AML-193 (cell line): ENCODE results near the gene CACNA1D.

ENCODE experiments used
- DNase-seq, 2 experiments: peaks; one replicate each; lab custom pipeline; 2025; lab: John Stamatoyannopoulos, UW

Gene CACNA1D

DNA sequence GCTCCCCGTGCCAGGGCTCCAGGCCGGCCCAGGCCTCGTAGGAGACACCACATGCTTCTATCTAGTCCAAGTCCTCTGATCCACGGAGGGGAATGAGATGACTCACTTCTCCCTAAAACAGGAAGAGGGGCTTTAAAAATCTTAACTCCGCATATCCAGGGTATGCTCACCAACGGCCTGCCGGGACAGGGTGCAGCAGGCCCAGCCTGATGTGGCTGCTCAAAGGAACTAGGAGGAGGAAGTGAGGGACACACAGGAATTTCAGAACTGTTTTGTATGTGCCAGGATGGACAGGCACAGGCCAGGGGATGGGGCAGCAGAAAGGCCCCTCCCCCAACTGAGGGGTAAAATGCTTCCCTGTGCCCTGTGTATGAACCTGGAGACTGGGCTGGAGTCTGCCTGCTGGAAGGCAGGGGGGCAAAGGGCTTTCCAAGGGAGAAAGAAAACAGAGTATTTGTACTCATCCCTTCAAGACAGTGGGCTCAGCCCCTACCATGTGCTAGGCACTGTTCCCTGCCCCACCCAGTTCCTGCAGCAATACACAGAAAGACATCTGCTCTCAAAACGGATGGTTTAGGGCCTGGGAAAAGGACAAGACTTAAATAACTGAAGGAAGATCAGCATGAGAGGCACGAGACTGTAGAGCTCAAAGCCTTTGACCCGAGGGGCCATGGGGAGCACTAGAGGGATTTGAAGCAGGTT lies 329.7 kb downstream of the CACNA1D start:
- no peak for DNase-seq

GRCh38 chr3:53824795-53825194 lies 330.4 kb downstream of the CACNA1D start:
- DNase-seq = no peak

GRCh38 chr3:53826048-53826447 lies 331.6 kb downstream of the CACNA1D start:
- DNase-seq = no peak

- no peak for DNase-seq
These were observed 334.2 kb downstream of the CACNA1D start for GRCh38 chr3:53828581-53828980.

DNA sequence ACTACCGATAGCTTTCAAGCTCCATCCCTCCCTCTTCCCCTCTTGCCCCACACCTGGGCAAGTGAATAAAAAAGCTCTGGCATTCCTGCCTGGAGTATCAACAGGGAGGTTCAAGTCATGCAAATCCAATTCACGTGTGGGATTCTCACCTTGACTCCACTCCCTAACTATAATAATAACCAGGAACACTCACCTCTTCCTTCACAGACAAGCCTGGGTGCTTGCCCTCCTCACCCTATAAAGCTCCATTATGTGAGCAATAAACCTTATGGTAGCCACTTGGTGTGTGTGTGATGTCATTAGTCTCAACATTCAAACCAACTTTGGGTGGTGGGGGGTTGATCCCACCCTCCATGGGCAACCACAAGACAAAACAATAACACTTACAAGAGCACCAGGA lies 335.2 kb downstream of the CACNA1D start:
- no peak for DNase-seq

- no peak for DNase-seq
These were observed 336.5 kb downstream of the CACNA1D start for GRCh38 chr3:53830944-53831343.

DNA sequence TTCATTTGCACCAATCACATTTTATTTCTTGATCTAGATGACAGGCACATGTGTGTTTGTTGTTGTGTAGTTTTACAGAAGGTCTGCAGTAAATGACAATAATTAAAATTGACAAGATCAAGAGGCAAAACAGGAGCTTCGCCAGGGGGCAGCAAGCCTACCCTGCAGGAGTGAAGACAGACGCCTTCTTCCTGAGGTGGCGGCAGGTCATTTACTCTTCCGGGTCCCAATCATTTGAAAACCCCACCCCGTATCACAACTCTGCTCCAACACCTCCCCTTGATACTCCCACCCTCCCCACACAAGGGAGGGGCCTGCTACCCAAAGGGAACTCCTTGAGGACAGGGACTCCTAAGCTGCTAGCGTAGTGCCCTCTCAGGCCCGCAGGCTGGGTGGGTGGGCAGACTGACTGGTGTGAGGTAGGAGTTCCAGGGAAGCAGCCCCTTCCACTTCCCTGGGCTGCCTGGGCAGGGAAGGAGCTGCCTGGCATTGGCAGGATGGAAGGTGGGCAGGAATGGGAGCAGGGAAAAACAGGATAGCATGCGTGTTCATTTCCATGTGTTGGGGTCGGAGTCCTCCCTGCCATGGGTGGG lies 338.7 kb downstream of the CACNA1D start:
- DNase-seq = no peak

DNA sequence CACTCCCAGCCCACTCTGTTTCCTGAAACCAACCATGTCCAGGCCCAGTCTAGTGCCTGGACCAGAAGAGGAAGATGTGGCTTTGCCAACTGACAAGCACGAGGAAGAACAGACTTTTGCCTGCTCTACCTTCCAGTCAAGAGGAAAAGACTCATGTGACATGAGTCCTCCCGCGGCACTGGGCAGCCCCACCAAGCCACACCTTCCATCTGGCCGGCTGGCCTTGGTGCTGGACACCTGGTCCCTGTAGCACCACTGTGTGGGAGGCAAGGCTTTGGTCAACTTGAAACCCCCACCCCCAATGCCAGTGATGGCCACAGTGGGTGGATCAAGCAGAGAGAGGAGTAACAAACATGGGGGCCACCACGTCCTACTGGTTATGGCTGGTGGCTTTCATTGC lies 339.3 kb downstream of the CACNA1D start:
- DNase-seq = no peak

GRCh38 chr3:53834429-53835095 lies 340.2 kb downstream of the CACNA1D start:
- peak; percentile 14 to 35 for DNase-seq

DNA sequence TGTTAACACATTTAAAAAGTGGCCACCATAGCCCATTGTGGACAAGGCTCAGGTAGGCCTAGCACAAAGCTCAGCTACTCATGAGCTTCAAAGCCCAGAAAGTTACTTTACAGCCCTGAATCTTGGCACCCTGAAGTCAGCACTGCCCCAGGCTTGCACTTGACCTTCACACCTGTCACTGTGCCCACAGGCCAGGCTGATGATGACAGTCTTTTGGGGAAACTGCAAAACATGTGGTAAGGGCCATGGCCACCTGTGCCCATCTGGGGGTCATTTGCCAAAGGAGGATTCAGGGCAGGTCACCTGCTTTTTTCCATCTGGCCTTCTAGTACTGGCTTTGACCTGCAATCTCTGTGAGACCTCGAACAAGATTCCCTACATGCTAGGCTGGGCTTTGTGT lies 340.8 kb downstream of the CACNA1D start:
- no peak for DNase-seq

DNA sequence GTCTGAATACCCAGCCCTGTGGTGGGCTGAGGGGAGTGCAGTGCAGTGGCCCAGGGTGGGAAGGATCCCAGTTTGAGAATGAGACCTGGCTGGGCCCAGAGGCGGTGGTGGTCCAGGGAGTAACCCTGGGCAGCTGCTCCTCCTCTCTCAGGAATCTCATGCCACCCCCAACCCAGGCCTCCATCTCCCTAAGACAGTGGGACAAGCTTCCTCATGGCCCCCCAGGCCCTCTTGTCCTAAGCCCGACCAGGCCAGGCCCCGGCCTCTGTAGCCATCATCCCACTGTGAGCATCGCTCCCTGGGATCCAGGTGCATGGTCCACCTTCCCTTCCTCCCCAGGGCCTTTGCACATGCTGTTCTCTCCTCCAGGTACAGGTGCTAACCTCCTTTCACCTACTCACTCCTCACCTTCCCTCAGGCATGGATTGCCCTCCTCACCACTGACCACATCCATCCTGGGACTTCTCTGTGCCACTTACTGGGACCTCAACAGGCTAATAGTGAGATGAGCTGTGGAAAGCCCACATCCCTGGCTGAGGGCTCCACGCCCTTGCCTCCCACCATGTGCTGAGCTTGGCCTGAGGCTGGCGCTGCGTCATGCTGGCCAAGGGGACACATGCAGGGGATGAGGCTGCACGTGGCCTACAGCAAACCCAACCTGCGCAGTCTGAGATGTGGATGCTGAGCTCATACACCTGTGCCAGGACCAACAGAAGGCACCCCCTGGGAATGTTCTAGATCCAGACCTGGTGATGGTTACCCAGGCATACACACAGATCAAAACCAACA lies 341.9 kb downstream of the CACNA1D start:
- no peak for DNase-seq

DNA sequence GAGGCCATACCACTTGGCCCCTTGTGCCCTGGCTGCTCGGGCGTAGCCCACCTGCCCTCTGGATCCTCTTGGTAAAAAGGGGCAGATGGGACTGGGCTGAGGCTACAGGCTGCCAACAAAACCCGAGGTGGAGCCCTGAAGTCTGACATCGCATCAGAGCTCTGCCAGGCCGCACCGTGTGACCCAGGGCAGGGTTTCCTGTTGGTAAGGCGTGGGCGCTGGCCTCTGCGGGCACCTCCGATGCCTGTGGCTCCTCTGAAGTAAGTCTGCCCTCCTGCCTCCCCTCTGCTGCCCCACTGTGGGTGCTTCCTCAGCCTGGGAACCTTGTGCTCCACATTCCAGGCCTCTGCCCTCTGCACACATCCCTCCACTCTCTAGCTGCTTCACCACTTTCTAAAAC lies 342.9 kb downstream of the CACNA1D start:
- DNase-seq = no peak

DNA sequence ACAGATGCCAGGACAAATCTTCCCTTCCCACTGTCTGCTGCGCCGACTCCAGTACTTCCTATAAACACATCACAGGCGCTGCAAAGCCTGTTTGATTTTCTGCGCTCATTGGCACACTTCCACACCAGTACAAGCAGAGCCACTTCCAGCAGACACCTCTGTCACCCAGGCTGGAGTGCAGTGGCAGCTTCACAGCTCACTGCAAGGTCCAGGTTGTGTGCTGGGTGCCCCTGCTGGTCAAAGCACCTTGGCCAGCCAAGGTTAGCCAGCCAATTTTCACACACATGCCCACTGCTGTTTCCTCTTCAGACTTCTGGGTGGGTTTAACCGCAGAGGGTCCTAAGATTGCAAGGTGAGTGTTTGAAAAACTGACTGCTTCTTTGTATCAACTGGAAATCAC lies 346.9 kb downstream of the CACNA1D start:
- DNase-seq = no peak

GRCh38 chr3:53842436-53843194 lies 348.2 kb downstream of the CACNA1D start:
- DNase-seq = no peak

- DNase-seq = no peak
These were observed 349.1 kb downstream of the CACNA1D start for GRCh38 chr3:53843195-53844177.

- no peak for DNase-seq
These were observed 350.1 kb downstream of the CACNA1D start for GRCh38 chr3:53844262-53845102.

DNA sequence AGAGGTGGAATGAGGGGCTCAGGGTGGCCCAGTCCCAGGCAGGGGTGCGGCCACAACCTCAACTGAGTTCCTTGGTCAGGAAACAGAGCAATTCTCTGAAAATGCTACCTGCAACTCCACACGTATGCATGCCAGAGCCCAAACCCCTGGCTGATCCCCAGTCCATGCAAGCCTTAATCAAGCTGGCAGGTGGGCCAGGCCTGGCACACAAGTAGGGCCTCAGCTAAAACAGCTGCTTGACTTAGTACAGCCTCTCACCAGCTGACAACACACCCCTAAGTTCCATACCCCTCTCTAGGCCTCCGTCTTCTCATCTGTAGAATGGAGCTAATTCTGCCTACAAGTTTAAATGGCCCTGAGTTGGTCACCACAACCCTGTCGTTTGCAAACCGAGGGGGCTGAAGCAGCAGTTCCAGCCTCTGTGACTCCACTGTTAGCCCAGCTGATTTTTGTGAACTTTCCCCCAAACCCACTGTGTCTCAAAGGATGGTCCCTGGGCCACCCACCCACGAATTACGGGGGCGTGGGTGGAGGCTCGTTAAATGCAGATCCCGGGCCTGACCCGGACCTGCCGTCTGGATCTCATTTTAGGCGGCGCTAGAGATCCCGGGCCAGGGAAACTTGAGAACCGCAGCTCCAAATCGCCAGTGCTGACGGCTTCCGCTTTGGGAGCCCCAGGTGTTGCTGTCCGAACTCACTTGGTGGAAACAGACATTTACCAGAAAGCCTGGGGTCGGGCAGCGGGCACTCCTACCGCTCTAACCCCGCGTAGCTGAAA lies 350.9 kb downstream of the CACNA1D start:
- DNase-seq = no peak

- no peak for DNase-seq
These were observed 351.4 kb downstream of the CACNA1D start for GRCh38 chr3:53845881-53846133.

GRCh38 chr3:53846134-53846850 lies 351.9 kb downstream of the CACNA1D start, which contains the start of the genes CHDH and IL17RB:
Gene CHDH (minus strand): TSS chr3:53846419. CDS start chr3:53824008, 22,411 bp downstream.
Gene IL17RB (plus strand): TSS chr3:53846568. CDS start chr3:53846589, 21 bp downstream.
- no peak for DNase-seq
